NCI-H2227 treated with DMSO at 0.1 percent for 48 hours (cell line): ENCODE data around the gene PDE9A.

Experiments used
- DNase-seq: peaks from one replicate; lab custom pipeline; 2025; lab: John Stamatoyannopoulos, UW

The PDE9A gene

GRCh38 chr21:42741066-42741465 lies 87.6 kb downstream of the PDE9A start:
- DNase-seq, result no peak

DNA sequence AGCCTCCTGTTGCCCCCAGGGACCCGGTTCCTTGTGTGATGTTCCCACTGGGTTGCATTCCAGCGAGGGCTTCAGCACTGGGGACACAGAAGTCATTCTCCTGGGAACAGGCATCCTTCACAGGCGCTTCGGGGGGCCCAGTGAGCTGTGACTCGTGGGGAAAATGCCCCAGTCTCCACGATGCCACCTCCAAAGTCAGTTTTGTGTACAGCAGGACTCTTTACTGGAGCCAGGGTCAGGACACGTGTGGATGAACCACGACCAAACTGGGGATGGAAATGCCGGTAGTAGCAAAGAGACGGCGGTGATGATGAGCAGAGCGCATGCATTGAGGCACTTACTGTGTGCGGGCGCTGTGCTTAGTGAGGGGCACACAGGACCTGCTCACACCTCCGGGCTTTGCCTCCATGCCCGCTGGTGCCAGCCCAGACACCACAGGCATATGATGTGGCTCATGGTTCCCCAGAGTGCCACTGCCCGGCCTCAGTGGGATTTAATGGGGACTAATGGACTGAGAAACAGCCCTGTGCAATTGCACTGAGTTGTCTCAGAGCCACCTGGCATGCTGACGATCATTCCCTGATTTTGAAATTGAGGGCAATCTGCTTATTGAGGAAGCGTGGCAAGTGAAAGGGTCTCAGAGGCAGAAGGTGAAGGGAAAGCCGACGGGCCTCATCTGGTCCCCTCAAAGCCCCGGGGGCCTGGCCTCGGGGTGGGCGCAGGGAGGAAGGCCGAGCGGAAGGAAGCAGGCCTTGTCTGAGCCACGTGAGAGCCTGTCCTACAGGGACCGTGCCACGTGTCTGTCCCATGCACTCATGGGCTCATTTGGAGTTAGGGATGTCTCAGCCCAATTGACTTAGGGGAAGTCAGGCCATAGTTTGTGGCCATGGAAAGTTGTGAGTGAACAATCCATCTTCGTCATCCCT lies 91.4 kb downstream of the PDE9A start:
- DNase-seq, result no peak

- no peak for DNase-seq
Measured at GRCh38 chr21:42745511-42746239, 92.3 kb downstream of the PDE9A start.

DNA sequence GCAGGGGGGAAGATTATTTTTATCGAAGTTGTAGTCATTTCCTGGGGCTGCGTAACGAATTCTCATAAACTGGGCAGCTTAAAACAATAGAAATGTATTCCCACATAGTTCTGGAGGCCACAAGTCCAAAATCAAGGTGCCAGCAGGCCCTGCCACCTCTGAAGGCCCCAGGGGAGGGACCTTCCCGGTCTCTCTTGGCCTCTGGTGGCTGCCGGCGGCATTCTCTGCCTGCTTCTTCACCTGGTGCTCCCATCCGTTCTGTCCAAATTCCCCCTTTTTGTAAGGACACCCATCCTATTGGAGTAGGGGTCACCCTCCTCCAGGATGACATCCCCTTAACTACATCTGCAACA lies 92.8 kb downstream of the PDE9A start:
- no peak for DNase-seq

GRCh38 chr21:42746593-42747275 lies 93.3 kb downstream of the PDE9A start:
- no peak for DNase-seq

DNA sequence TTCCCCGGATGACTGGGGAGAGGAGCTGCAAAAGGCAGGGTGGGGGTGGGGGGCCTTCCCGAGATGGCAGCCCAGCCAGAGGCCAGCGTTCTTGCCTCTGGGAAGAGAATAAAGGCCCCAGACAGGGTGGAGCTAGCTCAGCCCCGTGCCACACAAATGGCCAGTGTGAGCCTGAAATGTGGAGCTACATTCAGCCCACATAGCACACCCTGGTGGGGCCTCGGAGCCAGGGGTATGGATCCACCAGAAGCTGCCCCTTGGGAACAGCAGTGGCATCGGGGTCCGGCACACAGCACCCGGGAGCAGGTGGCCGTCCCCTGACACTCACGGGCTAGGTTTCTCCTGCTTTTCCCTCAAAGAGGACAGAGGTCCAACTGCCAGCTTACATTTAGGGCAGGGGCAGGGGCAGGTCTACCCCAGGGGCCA lies 93.9 kb downstream of the PDE9A start:
- no peak for DNase-seq

DNA sequence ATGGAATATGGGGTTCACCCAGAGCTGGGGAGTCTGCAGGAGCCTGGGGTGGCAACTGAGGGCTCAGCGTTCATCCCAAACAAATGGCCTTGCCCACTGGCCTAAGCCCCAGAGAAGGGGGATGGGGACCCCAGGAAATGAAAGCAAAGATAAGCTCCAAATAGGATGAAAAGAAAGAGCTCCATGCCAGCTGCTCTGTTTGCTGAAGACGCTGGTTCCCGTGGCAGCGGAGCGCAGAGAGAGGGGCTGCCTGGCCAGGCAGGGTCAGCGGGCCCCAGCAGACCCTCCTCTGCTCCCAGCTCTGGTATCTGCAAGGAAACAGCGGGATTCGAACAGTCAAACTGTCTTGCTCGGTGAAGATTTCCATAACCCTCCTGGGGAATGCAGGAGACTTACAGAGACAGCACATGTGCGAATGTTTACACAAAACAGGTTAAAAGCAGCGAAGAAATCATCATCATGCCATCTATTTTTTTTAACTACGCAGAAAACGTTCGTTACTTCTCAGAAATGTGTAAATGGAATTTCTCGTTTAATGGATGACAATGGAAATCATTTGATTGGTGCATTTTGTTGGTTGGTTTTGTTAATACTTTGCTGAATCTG lies 94.4 kb downstream of the PDE9A start:
- no peak for DNase-seq

DNA sequence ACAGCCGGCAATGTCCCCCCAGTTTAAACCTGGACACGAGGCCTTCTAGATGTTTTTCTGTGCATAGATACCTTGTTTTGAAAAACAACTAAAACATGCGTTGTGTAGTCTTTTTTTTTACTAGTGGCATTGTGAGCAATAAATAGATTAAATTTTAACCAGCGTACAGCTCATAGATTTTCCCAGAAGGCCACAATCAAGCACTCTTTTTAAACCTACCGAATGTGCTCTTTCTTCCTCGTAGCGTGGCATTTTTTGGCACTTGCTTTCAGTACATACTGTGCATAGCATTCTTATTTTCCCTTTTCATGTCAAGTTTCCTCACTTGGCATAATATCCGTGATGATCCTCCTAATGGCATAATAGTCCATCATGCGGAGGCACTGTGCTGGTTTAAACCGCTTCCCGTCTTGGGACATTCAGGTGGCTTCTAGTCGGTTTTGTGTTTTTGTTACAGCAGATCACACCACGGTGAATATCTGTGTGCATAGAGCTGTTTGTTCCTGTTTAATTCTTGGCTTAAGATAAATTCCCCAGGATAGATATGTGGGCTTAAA lies 95.3 kb downstream of the PDE9A start:
- no peak for DNase-seq

DNA sequence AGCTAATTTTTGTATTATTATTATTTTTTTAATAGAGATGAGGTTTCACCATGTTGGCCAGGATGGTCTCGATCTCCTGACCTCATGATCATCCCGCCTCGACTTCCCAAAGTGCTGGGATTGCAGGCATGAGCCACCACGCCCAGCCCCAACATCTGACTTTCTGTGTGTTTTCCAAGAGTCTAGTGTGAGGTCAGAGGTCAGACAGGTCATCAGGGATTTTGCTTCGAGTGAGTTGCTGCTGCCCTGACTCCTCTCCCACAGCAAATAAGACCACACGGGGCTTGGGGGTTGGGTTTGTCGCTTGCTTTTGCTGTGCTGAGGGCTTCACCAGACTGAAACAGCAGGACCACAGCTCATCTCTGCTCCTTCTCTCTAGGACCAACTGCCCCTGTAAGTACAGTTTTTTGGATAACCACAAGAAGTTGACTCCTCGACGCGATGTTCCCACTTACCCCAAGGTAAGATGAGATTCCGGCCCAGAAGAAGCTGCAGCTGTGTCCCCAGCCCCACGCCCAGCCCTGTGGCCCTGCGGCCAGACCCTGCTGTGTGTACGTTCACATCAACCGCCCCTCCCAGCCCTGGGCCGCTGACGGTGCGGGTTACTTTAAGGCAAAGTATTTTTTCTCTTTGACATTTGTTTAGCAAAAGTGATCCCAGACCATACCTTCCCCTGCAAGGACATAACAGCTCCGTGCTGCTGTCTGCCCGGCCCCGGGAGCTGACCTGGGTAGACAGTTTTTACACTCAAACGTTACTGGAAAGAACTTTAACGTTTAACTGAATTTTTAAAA lies 97.5 kb downstream of the PDE9A start:
- DNase-seq, result no peak

- DNase-seq, result no peak
Measured at GRCh38 chr21:42751866-42752265, 98.4 kb downstream of the PDE9A start.

DNA sequence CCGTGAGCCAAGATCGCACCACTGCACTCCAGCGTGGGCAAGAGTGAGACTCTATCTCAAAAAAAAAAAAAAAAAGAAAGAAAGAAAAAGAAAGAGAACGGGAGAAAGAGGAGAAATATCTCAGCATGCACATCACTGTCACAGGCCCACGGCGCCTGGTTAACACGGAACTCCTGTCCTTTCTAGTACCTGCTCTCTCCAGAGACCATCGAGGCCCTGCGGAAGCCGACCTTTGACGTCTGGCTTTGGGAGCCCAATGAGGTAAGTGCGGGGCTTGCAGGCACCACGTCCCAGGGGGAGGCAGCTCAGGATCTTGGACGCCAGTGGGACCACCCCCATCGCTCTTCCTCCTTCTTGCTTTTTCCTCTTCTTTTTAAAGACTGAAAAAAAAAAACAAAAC lies 100.4 kb downstream of the PDE9A start:
- DNase-seq, result no peak

- no peak for DNase-seq
Measured at GRCh38 chr21:42754270-42754933, 101.0 kb downstream of the PDE9A start.

DNA sequence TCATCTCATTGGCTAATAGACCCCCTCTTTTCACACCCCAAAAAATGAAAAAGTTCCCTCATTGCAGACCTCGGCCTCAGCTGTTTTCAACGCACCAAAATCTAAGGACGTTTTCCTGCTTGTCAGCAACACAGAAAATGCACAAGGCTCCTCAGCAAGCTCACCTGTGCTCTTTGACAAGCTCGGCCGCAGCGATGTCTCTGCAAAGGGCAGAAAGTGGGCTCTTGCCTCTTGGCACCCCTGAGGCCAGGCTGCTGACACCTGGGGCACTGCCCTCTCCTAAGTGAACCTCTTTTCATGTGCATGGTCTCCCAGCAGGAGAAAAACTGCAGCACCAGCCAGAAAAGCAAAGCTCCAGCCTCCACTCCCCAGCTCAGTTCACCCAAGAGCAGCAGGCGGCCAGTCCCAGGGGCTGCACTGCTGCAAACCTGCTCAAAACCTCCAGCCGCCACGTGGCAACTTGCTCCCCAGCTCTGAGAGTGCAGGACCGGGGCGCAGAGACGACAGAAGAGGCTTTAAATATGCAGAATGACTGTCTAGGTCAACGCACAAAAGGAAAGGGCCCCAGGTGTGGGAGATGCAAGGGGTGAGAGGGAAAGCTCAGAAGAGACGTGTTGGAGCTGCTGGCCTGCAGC lies 101.7 kb downstream of the PDE9A start:
- no peak for DNase-seq

DNA sequence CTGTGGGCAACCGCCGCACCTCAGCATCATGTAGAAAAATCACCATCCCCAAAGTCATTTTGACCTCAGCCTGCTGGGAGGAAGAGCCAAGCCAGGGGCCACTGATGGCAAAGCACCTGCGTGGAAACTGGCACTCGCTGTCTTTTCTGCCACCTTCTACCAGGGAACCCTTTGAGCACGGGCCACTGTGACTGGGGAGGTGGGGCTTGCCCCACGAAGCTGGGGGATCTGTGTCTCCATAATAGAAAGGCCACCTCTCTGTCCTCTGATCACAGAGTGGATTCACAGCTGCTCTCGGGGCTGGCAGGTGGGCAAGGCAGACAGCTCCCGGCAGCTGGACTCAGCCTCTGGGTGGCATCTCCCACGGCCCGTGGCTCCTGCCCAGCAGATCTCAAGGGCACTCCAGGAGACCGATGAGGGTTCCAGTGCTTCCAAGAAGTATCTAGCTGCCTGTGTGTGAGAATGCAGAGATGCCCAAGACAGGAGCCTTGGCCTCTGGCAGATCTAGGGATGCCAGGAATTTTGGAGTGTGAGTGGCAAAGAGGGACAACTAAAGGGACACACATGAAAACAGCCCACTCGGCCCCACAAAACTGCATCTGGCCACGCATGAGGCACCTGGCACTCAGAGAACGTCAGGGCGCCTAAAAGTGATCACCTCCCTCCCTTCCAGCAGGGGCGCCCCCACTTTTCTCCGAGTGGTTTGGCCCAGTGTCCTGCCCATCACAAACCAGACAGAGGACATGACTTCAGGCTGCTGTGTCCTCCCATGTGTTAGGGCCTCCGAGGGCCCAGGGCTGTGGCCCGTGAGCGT lies 102.6 kb downstream of the PDE9A start:
- no peak for DNase-seq

DNA sequence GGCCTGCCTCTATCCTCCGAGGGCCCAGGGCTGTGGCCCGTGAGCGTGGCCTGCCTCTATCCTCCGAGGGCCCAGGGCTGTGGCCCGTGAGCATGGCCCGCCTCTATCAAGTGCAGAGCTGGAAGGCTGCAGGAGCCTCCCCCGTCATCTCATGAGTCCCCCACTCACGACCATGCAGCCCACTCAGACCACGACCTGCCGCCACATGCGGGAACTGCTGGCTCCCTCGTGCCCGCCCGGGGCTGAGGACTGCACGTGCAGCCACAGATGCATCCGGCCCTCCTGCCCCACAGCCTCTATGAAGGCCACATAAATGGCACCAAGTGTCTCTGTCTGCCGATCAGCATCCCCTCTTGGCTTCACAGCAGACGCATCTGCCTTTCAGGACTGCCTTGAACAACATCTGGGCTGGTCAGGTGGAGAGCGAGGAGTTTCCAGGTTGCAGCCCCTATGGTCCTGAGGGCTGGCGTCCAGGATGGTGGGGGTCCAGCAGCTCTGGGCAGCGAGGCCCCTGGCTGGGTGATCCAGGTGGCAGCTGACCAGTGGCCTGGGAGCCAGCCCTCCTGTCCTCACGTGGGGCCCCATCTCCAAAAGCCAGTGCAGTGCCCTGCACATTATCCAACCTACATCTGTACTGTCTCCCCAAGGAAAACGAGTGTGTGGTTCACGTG lies 103.3 kb downstream of the PDE9A start:
- DNase-seq, result no peak

DNA sequence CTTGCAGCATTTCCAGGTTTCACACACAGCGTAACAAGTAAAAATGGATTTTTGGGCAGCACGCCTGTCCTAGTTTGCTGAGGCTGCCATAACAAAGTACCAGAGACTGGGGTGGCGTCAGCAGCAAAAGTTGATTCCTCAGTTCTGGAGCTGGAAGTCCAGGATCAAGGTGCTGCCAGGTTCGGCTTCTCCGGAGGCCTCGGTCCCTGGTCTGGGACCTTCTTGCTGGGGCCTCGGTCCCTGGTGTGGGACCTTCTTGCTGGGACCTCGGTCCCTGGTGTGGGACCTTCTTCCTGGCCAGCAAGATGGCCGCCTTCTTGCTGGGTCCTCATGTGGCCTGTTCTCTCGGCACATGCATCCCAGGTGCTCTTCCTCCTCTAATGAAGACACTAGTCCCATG lies 104.0 kb downstream of the PDE9A start:
- no peak for DNase-seq

DNA sequence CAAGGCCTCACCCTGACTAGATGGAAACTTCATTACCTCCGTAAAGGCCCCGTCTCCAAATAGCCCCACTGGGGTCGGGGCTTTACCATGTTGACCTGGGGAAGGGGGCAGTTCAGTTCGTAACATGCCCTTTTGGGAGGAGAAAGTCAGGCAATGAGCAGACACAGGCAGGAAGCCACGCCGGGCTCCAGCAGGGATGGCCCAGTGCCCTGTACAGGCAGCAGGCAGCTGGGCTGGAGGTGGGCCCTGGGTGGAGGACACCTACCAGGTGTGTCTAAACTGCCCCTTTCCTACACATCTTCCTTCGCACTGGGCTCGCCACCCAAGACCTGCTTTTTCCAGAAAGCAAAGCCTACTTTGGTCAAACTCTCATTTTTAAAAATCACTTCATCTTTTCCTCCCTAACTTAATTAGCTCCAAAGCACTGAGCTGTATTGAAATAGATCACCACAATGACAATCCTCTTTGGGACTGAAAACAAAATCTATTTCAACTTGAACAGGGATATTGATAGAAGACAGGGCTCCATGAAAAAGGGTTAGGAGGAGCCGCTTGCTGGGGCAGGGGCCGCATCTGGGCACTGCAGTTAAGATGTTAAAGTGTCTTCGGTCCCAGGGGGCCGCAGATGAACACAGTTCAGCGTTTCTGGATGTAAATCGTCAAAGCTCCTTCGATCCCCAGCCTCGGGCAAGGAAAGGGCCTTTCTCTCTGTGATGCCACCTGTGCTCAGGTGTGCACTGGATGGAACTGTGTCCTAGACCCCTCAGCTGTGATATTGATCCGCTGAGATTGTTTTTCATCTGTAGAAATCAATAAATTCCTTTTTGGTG lies 104.6 kb downstream of the PDE9A start:
- DNase-seq, result no peak
